ENCODE results near the gene CCDC127. TPM values are rescaled to one million over a fixed set of nuclear protein-coding genes. Genes with fewer than 3 reads are reported as not detected.

Gene CCDC127
- total RNA-seq, 4 donors from 2014 or later = 4.1 to 9.0 (median 7.2) TPM

DNA sequence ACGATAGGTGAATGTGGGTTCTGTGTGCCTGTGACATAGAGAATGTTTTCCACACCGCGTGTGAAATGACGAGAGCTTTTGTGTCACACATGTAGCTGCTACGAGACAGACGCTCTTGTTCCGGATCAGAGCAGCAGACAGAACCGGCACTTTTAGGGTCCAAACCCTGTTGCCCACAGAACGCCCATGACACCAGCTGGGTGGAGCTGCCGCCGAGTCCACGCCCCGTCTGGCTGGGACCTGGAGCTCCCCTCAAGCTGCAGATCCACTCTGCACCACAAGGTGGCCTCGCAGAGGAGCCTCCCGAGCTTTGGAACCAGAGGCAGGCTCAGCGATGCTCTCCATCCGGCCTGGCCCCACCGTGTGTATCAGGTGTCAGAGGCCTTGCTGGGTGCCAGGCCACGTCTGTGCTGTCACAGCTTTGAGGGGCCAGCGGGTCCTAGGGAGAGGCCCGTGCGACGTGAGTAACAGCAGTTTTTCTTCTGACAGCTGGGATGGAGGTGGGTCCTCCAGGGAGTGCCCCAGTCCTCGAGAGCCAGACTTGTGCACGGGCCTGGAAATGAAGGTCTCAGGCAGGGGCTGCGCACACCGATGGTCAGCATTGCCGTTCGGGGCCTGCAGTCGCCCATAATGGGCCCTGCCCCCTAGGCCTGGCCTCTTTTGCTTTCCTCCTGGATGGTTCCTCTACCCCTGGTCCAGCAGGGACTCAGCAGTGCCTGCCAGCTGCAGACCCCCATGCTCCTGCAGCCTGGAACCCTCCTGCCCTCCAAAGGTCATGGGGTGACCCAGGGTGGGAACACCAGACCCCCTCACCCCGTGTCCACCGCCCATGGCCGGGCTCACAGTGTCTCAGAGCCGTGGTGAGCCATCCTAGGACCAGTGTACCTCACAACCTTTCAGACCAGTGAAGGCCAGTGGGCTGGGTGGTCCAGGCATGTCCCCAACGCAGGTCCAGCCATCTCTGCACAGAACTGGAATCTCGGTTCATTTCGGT lies 29.2 kb downstream of the CCDC127 start:
- no peaks in the 10 kb centered on the region for H3K36me3 ChIP-seq
- DNase-seq = peak; percentile 80 to 94 (median 91)
- H3K27me3 ChIP-seq = no peaks in the 10 kb centered on the region
- TF ChIP-seq CTCF (IDR thresholded peaks at IDR 0.05) (peak; percentile 76 to 94 (median 92)), POLR2A (IDR thresholded peaks at IDR 0.05) (no peak)
- peaks cover 0 to 17% (median 3%) of the 10 kb centered on the region in 4 donors for H3K4me1 ChIP-seq
- H3K27ac ChIP-seq = no peak overlapping the region
- no peaks in the 10 kb centered on the region for H3K9me3 ChIP-seq
- peak overlapping the region in 2 of 4 donors; percentile 12 to 29 for H3K4me3 ChIP-seq

DNA sequence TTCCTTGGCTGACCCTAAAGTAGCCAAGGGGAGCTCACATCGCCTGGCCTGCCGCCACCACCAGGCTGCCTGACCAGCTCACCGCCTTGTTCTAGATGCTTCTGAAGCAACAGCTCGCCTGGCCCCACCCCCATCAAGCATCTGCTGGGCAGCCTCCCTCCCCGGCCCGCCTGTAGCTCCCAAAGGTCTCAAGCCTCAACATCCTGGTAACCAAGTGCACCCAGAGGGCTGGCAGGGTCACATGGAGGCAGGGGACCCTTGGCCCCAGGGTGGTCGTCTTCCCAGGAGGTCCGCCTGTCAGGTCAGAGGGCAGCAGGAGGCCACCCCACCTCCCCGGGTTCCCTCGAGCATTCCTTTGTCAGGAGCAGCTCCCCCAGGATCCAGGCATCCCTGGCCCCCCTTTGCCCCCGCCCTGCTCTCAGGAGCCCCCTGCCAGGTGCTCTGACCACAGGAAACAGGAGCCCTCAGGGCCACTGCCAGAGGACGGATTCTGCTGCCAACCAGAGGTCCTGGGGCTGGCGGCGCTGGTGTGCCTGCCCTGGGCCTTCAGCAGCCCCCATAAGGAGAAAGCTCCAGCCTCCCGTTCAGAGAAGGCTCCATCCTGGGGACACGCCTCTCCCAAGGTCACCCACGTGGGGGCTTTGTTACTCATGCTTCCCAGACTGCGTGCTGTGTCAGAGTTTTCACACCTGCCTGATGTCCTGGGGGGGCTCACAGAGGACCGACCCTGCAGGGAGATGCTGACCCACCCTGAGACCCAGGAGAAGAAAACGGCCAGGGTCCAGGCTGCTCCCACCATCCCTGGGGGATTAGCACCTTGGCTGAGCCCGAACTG lies 30.1 kb downstream of the CCDC127 start:
- Histone ChIP-seq H3K27ac (no peak overlapping the region), H3K4me3 (peak overlapping the region in 2 of 4 donors; percentile 12 to 29), H3K4me1 (peaks cover 0 to 17% (median 3%) of the 10 kb centered on the region in 4 donors), H3K9me3 (no peaks in the 10 kb centered on the region), H3K27me3 (no peaks in the 10 kb centered on the region), H3K36me3 (no peaks in the 10 kb centered on the region)
- no peak for DNase-seq
- TF ChIP-seq CTCF (IDR thresholded peaks at IDR 0.05) = no peak
- TF ChIP-seq POLR2A (IDR thresholded peaks at IDR 0.05) = no peak

DNA sequence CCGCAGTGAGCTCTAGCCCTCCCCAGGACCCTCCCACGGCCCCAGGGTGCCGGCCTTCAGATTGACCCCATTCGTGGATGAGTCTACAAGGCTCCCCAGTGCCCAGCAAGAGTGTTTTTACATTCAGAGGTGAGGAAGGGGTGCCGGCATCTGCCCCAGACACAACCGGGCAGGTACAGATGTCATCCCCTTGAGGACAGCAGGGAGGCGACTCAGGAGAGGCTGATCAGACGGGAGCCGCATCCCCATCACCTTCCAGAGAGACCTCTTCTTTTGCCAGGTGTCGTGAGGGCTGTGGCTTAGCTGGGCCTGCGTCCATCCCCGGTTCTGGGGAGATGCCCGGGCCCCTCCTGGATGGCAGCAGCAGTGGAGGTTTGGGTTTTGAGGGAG lies 30.9 kb downstream of the CCDC127 start:
- Histone ChIP-seq H3K9me3 (no peaks in the 10 kb centered on the region), H3K36me3 (no peaks in the 10 kb centered on the region), H3K4me3 (no peak overlapping the region), H3K27me3 (no peaks in the 10 kb centered on the region), H3K4me1 (peaks cover 0 to 17% (median 3%) of the 10 kb centered on the region in 4 donors), H3K27ac (no peak overlapping the region)
- DNase-seq = no peak
- TF ChIP-seq CTCF (IDR thresholded peaks at IDR 0.05) (no peak), POLR2A (IDR thresholded peaks at IDR 0.05) (no peak)

DNA sequence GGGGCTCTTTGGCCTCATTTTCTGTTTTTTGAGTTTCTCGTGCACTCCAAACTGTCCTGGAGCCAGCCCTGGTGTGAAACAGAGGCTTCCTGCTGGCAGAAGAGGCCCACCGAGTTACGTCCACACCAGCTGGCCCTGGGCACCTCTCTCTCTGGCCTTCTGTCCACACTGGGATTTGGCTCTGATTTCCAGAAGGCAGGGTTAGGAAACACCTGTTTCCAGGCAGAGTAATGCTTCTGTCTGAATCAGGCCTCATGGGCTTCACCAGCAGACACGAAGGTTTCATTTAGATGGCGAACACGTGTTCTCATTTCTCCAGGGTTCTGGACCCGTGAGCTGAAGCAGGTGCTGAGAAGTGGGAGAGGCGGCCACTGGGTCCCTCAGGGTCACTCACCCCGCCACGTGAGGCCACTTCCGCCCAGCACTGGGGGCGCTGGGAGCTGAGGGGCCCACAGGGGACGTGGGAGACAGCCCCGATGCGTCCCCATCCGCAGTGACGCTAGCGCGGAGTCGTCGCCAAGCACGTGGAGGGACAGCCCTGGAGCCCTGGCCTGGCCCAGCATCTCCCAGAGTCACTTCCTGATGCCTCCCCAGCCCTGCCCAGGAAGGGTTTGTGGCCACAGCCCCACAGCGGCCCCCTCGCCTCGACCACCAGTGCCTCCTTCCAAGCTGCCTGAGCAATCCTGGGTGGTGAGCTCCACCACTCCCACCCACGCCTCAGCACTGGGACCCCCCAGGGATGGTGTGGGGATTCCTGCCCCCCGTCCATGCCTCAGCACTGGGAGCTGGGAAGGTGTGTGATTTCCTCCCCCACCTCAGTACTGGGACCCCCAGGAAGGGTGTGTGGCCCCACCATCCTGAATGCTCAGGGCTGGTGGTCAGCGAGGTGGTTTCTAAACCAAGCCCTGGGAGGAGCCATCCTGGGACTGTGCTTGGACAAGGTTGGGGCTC lies 31.6 kb downstream of the CCDC127 start:
- Histone ChIP-seq H3K4me1 (peaks cover 0 to 11% (median 3%) of the 10 kb centered on the region in 4 donors), H3K27ac (no peak overlapping the region), H3K36me3 (no peaks in the 10 kb centered on the region), H3K4me3 (no peak overlapping the region), H3K27me3 (no peaks in the 10 kb centered on the region), H3K9me3 (no peaks in the 10 kb centered on the region)
- TF ChIP-seq CTCF (IDR thresholded peaks at IDR 0.05) (no peak), POLR2A (IDR thresholded peaks at IDR 0.05) (no peak)
- no peak for DNase-seq

Data from Peyer's patch (tissue), 4 donors.